ENCODE data around the gene FAAP20. TPM values are rescaled to one million over a fixed set of nuclear protein-coding genes. Genes with fewer than 3 reads are reported as not detected.

FAAP20 gene
- total RNA-seq, 1 experiment from 2014 or later: 72.1 TPM

GRCh38 chr1:2240270-2241156 is 45.9 kb upstream of the FAAP20 start:
- Histone ChIP-seq H3K4me3 (no peak overlapping the region), H4K20me1 (ENCODE audit: insufficient read depth) (peaks cover 90% of the 10 kb centered on the region), H3K9me3 (ENCODE audit: insufficient read depth, low read depth) (no peaks in the 10 kb centered on the region), H3K9me2 (ENCODE audit: insufficient read depth) (no peaks in the 10 kb centered on the region), H3K27ac (no peak overlapping the region), H3F3A (ENCODE audit: insufficient read depth, low read depth) (peaks cover 8% of the 10 kb centered on the region), H2AFZ (no peak overlapping the region), H3K79me2 (ENCODE audit: low read depth) (peaks cover 95% of the 10 kb centered on the region), H3K27me3 (ENCODE audit: insufficient read depth, low read depth) (no peaks in the 10 kb centered on the region), H3K4me1 (replicated peaks; ENCODE audit: insufficient read depth) (peaks cover 10% of the 10 kb centered on the region), H3K4me2 (no peak overlapping the region), H3K36me3 (ENCODE audit: low read depth) (0 out of 2 replicates have a peak, but pooled peaks cover 4% of the 10 kb centered on the region)
- ChIA-PET CTCF (no interaction called here), POLR2A (ENCODE audit: unreplicated experiment) (no interaction called here)
- DNase-seq: peak in 1 of 2 experiments; percentile 38
- TF ChIP-seq, protein P1, sequence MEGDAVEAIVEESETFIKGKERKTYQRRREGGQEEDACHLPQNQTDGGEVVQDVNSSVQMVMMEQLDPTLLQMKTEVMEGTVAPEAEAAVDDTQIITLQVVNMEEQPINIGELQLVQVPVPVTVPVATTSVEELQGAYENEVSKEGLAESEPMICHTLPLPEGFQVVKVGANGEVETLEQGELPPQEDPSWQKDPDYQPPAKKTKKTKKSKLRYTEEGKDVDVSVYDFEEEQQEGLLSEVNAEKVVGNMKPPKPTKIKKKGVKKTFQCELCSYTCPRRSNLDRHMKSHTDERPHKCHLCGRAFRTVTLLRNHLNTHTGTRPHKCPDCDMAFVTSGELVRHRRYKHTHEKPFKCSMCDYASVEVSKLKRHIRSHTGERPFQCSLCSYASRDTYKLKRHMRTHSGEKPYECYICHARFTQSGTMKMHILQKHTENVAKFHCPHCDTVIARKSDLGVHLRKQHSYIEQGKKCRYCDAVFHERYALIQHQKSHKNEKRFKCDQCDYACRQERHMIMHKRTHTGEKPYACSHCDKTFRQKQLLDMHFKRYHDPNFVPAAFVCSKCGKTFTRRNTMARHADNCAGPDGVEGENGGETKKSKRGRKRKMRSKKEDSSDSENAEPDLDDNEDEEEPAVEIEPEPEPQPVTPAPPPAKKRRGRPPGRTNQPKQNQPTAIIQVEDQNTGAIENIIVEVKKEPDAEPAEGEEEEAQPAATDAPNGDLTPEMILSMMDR (conservative IDR thresholded peaks at IDR 0.05): no peak
- no peak for TF ChIP-seq EZH2 (IDR thresholded peaks at IDR 0.05; ENCODE audit: low read depth)
- BruUV-seq (replicated peaks): no TSS peak
- intact Hi-C loops (cut with micrococcal nuclease; ENCODE audit: unreplicated experiment): no loop called here

- intact Hi-C loops (cut with micrococcal nuclease; ENCODE audit: unreplicated experiment): no loop called here
- peaks cover 20% of the 10 kb centered on the region for H3K4me1 ChIP-seq (replicated peaks; ENCODE audit: insufficient read depth)
- POLR2A ChIA-PET (ENCODE audit: unreplicated experiment): no interaction called here
- peaks cover 99% of the 10 kb centered on the region for H3K79me2 ChIP-seq (ENCODE audit: low read depth)
- H3K9me2 ChIP-seq (ENCODE audit: insufficient read depth): no peaks in the 10 kb centered on the region
- peaks cover 18% of the 10 kb centered on the region for H3F3A ChIP-seq (ENCODE audit: insufficient read depth, low read depth)
- CTCF ChIA-PET: no interaction called here
- H4K20me1 ChIP-seq (ENCODE audit: insufficient read depth): peaks cover 89% of the 10 kb centered on the region
- H3K27me3 ChIP-seq (ENCODE audit: insufficient read depth, low read depth): no peaks in the 10 kb centered on the region
- H3K36me3 ChIP-seq (ENCODE audit: low read depth): 0 out of 2 replicates have a peak, but pooled peaks cover 4% of the 10 kb centered on the region
- no peak for TF ChIP-seq EZH2 (IDR thresholded peaks at IDR 0.05; ENCODE audit: low read depth)
- TF ChIP-seq, protein P1 (conservative IDR thresholded peaks at IDR 0.05): no peak
- H3K9me3 ChIP-seq (ENCODE audit: insufficient read depth, low read depth): no peaks in the 10 kb centered on the region
- H3K4me3 ChIP-seq: no peak overlapping the region
- DNase-seq: no peak
- no peak overlapping the region for H3K4me2 ChIP-seq
- no TSS peak for BruUV-seq (replicated peaks)
- H2AFZ ChIP-seq: no peak overlapping the region
- H3K27ac ChIP-seq: no peak overlapping the region
These were observed 44.9 kb upstream of the FAAP20 start for GRCh38 chr1:2239384-2239985.

- no peaks in the 10 kb centered on the region for H3K9me3 ChIP-seq (ENCODE audit: insufficient read depth, low read depth)
- H3F3A ChIP-seq (ENCODE audit: insufficient read depth, low read depth): peaks cover 23% of the 10 kb centered on the region
- POLR2A ChIA-PET (ENCODE audit: unreplicated experiment): no interaction called here
- H4K20me1 ChIP-seq (ENCODE audit: insufficient read depth): peaks cover 89% of the 10 kb centered on the region
- no peaks in the 10 kb centered on the region for H3K9me2 ChIP-seq (ENCODE audit: insufficient read depth)
- H3K79me2 ChIP-seq (ENCODE audit: low read depth): peaks cover 99% of the 10 kb centered on the region
- 0 out of 2 replicates have a peak, but pooled peaks cover 4% of the 10 kb centered on the region for H3K36me3 ChIP-seq (ENCODE audit: low read depth)
- CTCF ChIA-PET: no interaction called here
- no peak overlapping the region for H2AFZ ChIP-seq
- H3K4me3 ChIP-seq: no peak overlapping the region
- peaks cover 25% of the 10 kb centered on the region for H3K4me1 ChIP-seq (replicated peaks; ENCODE audit: insufficient read depth)
- no peak for TF ChIP-seq EZH2 (IDR thresholded peaks at IDR 0.05; ENCODE audit: low read depth)
- TF ChIP-seq, protein P1 (conservative IDR thresholded peaks at IDR 0.05): no peak
- no peak for DNase-seq
- H3K27ac ChIP-seq: no peak overlapping the region
- intact Hi-C loops (cut with micrococcal nuclease; ENCODE audit: unreplicated experiment): no loop called here
- no peaks in the 10 kb centered on the region for H3K27me3 ChIP-seq (ENCODE audit: insufficient read depth, low read depth)
- H3K4me2 ChIP-seq: no peak overlapping the region
- no TSS peak for BruUV-seq (replicated peaks)
These were observed 44.4 kb upstream of the FAAP20 start for GRCh38 chr1:2239013-2239370.

Measured in PC-9 (cell line).